Stimulated activated CD8-positive, alpha-beta memory T cell treated with anti-CD3 and anti-CD28 coated beads, Interleukin-7, amount 100 ng/mL, for 24 hours (primary cell): ENCODE measurements around the gene TRAPPC14.
"Not testable (repeated sequence)": the region's sequence is repeated elsewhere in the genome, so short reads cannot be mapped to it uniquely, and the experiment has no call there.

Source experiments
- DNase-seq: peaks from one replicate; pipeline ENCODE4 v3.0.0-alpha.2; 2020; ENCODE audit warnings: low read depth

The TRAPPC14 gene

DNA sequence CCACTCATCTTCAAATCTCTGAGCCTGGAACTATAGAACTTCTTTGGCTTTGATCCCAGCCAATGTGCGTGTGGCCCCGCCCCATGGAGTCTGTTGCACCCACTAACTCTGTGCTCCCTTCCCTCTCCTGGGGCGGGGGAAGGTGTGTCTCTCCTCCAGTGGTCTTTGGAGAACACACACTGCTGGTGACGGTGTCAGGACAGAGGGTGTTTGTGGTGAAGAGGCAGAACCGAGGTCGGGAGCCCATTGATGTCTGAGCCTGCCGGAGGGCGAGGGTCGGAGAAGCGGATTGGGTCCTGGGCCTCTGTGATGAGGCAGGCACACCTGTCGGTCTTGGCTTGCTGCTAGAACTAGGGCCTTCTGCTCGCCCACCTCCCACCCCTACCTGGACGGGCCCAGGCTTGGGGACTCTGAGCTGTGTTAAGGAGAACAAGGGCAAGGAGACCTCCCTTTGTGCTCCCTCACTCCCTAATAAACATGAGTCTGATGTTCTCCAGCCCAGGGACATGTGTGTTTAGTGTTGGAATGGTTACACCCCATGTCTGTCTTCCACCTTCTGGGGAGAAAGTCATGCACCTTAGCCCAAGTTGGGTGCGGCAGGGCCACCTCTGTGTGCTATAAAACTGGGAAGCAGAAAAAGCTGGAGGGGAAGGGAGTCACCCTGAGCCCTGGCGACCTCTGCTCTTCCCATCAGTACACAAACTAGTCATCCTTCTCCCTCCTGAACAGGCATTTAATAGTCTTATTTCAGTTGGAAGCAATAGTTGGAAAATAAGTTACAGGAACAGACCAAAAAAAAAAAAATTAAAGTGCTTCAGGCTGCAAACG lies 4.6 kb downstream of the TRAPPC14 start:
- DNase-seq, result no peak

DNA sequence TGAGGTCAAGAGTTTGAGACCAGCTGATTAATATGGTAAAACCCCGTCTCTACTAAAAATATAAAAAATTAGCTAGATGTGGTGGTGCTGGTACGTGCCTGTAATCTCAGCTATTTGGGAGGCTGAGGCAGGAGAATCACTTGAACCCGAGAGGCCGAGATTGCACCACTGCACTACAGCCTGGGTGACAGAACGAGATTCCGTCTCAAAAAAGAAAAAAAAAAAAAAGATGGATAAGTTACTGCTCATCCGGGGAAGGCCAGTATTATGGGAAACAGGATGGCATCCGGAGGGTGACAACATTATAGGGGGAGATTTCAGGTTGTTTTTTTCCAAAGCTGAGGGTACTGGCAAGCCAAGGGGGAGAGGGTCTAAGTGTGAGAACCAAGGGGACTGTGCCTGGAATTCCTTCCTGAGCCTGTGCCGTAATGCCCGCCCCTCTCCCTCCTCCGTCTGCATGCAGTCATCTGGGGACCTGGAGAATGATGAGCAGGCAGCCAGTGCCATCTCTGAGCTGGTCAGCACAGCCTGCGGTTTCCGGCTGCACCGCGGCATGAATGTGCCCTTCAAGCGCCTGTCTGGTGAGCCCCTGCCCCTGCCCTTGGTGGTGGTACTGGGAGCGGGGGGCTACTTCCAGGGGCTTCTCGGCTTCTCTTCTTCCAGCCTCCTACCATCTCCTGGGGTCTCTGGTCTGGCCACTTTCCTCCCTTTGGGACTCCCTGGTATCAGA lies 5.4 kb downstream of the TRAPPC14 start:
- DNase-seq, result no peak

DNA sequence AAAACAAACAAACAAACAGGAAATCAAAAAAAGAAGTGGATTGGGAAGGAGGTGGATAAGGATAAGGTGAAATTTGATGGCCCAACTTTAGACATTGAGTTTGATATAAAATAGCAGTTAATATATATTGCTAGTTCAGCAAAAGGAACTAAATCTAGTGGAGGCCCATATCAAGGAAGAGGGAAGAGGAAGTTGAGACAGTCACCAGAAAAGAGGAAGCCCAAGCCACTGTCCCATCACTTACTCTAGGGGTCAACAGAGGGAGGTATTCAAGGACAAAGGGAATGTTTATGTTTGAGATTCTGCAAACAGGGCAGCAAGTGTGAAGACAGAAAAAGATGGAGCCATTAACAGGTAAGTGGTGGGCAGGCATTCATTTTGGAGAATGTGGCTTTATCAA lies 6.1 kb downstream of the TRAPPC14 start:
- DNase-seq, result no peak

DNA sequence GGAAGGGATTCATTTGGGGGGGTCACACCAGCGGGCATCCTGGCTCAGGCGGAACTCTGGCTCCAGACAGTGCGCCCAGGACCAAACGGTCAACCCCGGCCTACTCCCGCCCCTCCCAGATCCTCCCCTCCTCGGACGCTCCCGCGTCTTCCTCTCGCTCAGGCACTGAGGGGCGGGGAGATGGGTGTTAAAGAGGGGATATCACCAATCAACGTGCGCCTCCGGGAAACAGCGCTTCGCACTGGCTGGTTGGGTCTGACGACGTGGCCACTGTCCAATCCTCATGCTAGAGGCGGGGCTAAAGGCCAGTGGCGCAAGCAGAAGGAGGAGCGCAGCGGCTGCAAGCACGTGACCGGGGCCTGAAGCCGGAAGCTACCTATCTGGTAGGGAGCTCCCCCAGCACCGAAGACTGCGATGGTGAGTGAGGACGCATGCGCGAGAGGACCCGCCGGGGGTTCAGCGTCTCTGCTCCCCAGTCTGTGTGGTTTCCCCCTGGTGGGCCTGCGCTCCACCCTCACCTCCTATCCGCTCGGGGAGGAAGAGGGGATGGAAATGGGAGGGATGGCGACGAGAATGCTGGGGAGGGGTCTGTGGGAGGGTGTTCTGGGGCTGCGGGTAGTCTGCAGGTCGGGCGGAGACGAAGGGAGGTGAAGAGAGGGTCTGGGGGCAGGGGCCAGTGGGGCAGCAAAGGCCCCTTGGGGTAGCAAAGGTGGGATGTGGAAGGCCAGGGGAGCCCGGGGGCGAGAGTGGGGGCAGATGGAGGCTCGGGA lies 9.8 kb downstream of the TRAPPC14 start, which contains the start of gene LAMTOR4:
TSS of gene LAMTOR4 (plus strand) at position 360 of the 770 bp plus-strand sequence. CDS start at position 415, 55 bp downstream.
- peak; percentile 94 for DNase-seq

DNA sequence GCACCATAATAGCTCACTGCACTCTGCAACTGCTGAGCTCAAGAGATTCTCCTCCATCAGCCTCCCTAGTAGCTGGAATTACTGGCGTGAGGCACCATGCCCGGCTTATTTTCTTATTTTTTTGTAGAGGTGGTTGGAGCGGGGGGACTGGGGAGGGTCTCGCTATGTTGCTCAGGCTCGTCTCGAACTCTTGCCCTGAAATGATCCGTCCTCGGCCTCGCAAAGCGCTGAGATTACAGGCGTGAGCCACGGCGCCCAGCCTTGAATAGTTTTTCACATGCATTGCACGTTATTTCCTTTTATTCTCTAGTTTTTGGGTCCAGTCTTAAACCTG lies 10.3 kb downstream of the TRAPPC14 start:
- no peak for DNase-seq

DNA sequence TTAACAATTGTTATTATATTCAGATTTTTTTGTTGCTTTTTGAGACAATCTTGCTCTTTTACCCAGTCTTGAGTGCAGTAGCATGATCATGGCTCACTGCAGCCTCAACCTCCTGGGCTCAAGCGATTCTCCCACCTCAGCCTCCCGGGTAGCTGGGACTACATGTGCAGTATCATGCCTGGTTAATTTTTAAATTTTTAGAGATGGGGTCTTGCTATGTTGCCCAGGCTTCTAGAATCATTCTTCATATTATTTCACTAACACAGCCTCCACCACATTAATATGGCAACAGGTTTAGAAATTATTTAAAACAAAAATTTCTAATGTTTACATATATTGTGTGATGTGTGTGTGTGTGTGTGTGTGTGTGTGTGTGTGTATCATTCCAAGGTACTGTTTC lies 11.2 kb downstream of the TRAPPC14 start:
- no peak for DNase-seq

DNA sequence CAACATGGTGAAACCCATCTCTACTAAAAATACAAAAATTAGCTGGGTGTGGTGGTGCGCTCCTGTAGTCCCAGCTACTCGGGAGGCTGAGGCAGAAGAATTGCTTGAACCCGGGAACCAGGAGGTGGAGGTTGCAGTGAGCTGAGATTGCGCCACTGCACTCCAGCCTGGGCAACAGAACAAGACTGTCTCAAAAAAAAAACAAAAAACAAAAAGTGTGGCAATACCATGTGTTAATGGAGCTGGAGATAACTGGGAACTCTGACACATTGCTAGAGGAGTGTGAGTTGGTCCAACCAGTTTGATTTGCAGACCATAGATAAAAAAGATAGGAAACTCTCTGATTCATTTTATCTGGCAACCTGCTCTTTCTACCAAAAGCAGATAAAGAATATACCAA lies 12.2 kb downstream of the TRAPPC14 start:
- not testable (repeated sequence) for DNase-seq

DNA sequence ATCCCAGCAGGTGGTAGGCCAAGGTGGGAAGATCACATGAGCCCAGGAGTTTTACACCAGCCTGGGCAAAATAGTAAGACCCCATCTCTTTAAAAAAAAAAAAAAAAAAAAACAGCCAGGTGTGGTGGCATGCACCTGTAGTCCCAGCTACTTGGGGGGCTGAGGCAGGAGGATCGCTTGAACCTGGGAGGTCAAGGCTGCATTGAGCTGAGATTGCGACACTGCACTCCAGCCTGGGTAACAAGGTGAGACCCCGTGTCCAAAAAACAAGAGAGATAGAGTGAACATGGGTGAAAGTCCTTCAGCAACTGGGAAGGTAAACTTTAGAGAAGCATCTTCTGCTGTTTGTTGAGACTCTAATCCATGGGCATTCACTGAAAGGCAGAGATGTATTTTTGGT lies 16.1 kb downstream of the TRAPPC14 start:
- DNase-seq, result no peak

DNA sequence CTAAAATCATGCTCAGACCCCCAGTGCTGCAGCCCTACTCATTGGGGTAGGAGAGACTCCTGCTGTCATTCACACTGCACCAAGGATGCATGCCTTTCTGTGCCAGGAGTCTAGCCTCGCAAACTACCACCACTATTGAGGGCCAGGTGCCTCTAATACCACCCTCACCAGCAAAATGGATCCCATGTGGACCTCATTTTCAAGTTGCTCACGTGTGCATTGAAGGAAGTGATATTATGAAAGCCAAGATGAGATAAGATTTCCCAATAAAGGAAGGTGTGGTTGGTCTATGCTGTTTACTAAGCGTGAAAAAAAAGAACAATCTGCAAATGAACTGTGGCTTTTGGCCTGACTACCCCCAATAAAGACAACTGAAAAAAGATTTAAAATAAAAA lies 17.0 kb downstream of the TRAPPC14 start:
- DNase-seq, result no peak

DNA sequence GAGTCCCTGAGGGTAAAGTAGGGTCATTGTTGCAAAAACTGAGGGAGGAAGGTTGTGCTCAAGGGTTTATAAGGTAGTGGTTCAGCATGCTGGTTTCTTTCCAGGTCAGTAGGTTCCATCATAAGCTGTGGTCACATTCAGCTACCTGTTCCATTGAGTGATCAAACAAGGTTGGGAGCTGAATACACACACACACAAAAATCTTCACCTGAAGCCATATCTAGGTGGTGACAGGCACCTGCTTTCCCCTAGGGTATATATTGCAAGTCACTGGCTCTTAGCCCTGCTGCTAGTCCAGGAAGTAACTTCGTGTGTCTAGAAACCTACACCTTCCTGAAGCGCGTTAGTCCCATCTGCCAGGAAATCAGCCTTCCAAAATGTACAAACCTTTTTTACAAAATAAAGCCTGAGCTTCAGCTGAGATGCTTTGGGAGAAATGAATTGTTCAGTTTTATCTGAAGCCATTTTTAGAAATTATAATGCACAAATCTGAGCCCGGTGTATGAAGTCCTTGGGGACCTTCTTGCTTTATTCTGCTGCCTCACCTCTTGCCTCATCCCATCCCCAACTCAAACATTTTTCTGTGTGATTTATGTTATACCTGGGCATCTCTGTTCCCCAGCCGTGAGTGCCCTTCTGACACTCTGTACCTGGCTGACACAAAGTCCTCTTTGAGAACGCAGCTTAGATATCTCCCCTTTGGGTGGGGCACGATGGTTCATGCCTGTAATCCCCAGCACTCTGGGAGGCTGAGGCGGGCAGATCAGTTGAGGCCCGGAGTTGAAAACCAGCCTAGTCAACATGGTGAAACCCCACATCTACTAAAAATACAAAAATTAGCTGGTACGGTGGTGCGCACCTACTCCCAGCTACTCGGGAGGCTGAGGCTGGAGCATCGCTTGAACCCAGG lies 20.4 kb downstream of the TRAPPC14 start:
- no peak for DNase-seq

DNA sequence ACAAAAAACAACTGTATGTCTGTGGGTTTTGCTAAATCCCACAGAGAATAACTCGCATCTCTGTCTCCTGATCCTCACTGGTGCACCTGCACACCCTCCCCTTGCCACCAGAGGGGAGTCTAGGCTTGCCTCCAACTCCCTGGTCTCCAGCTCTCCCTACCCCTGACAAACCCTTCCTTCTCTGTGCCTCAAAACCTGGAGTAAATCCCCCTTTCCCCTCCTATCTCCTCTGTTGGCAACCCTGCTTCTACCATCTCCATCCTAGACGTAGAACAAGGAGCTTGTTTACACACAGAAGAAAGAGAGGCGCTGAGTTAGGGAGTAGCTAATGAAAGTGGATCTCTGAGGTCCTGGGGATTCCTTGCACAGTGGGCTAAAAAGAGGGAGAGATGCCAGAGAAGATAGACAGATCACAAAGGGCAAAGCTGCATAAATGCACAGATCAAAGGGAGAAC lies 25.8 kb downstream of the TRAPPC14 start:
- DNase-seq, result no peak

DNA sequence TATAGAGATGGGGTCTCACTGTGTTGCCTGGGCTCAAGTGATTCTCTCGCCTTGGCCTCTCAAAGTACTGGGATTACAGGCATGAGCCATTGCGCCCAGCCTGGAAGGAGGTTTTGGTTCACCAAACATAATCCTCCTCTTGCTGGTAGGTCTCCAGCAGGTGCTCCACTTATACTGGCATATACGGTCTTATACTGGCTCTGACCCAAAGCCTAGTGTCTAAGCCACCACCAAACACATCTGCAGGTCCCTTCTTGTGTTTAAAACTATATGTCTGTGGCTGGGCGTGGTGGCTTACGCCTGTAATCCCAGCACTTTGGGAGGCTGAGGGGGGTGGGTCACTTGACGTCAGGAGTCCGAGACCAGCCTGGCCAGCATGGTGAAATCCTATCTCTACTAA lies 26.4 kb downstream of the TRAPPC14 start:
- DNase-seq, result no peak

DNA sequence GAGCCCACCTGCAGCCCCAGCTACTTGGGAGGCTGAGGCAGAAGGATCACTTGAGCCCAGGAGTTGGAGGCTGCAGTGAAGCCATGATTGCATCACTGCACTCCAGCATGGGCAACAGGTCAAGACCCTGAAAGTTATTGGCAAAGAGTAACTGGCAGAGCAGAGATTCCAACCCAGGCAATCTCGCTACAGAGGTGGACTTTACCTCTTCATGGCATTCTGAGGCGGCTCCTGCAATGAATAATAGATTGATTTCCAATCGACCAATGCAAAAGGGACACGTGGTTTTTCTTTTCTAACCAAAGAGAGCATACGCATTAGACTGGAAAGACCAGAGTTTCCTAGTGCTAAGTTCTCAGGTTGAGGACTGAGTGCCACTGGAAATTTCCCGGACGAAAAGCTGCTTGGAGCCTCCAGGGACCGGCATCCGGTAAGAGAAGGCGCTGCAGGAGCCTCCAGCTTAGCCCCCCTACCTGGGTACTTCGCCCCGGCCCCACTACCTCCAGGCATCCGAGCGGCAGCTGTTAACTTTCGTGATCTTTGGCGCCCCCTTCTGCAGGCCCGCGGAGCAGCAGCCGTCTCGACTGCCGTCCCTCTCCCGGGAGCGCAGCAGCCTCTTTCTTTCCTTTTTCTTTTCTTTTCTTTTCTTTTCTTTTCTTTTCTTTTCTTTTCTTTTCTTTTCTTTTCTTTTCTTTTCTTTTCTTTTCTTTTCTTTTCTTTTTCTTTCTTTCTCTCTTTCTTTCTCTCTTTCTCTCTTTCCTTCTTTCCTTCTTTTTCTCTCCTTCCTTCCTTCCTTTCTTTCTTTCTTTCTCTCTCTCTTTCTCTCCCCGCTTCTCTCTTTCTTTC lies 27.7 kb downstream of the TRAPPC14 start:
- peak; percentile 64 for DNase-seq

DNA sequence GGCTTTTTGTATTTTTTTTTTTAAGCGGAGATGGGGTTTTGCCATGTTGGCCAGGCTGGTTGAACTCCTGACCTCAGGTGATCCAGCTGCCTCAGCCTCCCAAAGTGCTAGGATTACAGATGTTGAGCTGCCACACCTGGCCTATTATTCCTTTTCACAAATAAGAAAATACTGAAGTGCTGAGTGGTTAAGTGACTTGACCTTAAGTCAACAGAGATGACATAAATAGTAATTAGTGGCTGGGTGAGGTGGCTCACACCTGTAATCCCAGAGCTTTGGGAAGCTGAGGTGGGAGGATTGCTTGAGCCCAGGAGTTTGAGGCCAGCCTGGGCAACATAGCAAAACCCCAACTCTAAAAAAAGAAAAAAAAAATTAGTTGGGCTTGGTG lies 28.3 kb downstream of the TRAPPC14 start:
- DNase-seq, result not testable (repeated sequence)

DNA sequence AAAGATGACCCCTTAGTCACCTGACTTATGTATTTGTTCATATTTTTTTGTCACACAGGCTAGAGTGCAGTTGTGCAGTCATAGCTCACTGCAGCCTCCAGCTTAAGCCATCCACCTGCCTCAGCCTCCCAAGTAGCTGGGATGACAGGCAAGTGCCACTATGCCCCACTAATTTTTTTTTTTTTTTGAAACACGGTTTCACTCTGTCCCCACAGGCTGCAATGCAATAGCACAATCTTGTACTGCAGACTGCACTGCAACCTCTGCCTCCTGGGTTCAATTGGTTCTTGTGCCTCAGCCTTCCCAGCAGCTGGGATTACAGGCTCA lies 29.9 kb downstream of the TRAPPC14 start:
- no peak for DNase-seq

DNA sequence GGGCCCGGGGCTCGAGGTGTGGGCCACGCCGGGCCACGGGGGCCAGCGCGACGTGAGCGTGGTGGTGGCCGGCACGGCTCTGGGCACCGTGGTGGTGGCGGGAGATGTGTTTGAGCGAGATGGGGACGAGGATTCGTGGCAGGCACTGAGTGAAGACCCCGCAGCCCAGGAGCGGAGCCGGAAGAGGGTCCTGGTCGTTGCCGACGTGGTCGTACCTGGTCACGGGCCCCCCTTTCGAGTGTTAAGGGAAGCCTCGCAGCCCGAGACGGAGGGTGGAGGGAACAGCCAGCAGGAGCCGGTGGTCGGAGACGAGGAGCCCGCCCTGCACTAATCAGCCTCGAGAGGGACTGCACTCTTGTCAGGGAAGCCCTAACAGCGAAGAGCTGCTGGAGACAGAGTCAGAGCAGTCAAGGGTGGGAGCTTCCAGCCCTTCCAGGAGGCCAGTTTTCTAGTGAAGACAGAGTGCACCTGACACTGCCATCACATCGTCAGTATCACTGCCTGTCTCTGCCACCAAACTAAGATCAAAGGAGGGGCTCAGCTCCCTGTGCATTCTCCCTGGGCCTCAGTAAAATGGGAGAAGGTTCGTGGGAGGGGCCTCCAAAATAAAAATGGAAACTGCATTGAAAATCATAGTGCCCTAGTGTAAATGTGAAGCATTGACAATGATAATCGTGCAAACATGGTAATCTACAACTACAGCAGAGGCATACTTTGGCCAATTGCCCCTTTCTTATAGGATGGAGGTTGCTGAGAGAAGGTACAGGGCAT lies 30.5 kb downstream of the TRAPPC14 start:
- DNase-seq, result no peak

DNA sequence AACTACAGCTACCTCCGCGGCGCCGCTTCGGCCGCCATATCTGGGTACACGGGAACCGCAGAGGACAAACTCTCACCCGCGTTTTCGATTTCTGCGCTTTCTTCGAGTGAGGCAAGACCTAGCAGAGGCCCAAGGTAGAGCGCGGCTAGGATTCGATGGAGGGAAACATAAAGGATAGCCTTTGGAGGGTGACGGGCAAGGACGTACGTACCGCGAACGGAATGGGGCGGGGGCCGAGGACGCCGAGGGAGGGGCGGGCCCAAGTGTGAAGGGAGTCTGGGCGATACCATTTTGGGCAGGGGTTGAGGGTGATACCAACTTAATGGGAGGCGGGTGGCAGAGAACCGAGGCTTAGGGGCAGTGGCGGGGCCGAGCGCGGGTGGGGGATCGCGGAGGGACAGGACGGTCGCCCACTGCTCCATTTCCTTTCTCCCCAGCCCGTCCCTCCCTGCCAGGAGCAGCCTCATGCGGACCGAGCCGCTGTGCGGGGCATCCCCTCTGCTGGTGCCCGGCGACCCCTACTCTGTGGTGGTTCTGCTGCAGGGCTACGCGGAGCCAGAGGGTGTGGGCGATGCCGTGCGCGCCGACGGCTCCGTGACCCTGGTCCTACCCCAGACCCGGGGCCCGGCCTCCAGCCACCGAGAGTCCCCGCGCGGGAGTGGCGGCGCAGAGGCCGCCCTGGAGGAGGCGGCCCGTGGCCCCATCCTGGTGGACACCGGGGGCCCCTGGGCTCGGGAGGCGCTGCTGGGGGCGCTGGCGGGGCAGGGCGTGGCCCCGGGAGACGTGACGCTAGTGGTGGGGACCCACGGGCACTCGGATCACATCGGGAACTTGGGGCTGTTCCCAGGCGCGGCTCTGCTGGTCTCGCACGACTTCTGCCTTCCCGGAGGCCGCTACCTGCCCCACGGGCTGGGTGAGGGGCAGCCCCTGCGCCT lies 31.3 kb downstream of the TRAPPC14 start, which contains the start of gene MBLAC1:
TSS of gene MBLAC1 (plus strand) at position 37 of the 935 bp plus-strand sequence. CDS start at position 466, 429 bp downstream.
- DNase-seq, result peak; percentile 80

DNA sequence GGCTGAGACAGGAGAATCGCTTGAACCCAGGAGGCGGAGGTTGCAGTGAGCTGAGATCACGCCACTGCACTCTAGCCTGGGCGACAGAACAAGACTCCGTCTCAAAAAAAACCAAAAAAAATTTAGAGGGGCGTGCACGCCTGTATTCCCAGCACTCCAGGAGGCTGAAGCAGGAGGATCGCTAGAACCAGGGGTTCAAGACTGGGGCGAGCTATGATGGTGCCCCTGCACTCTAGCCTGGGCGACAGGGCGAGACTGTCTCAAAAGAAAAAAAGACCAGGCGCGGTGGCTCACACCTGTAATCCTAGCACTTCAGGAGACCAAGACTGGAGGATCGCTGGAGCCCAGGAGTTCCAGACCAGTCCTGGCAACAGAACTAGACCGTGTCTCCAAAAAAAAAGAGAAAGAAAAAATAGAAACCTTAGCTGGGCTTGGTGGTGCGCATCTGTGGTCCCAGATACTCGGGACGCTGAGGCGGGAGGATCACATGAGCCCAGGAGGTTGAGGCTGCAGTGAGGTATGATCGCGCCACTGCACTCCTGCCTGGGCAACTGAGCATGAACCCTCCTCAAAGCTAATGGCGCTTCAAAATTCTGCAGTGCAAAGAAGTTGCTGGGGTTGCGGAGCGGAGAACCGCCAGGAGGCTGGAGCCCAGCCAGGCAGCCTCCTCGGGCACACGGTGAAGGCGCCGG lies 32.1 kb downstream of the TRAPPC14 start:
- no peak for DNase-seq
